Measurements from ENCODE around the gene CUEDC1. TPM values are rescaled to one million over a fixed set of nuclear protein-coding genes. Genes with fewer than 3 reads are reported as not detected.
A peak's percentile ranks its signal among the peaks of the same experiment; 100 is the strongest.

Gene CUEDC1
- total RNA-seq, 1 donor from 2014 or later: 24.6 TPM

GRCh38 chr17:57986841-57987580, 31.8 kb upstream of the CUEDC1 start:
- Histone ChIP-seq H3K36me3 (ENCODE audit: control insufficient read depth, insufficient read depth, low read length) (no peaks in the 10 kb centered on the region), H3K4me3 (ENCODE audit: low read depth, low read length) (peak overlapping the region; percentile 95), H3K27me3 (ENCODE audit: control insufficient read depth, insufficient read depth, low read length) (no peaks in the 10 kb centered on the region)
- TF ChIP-seq, protein P1, sequence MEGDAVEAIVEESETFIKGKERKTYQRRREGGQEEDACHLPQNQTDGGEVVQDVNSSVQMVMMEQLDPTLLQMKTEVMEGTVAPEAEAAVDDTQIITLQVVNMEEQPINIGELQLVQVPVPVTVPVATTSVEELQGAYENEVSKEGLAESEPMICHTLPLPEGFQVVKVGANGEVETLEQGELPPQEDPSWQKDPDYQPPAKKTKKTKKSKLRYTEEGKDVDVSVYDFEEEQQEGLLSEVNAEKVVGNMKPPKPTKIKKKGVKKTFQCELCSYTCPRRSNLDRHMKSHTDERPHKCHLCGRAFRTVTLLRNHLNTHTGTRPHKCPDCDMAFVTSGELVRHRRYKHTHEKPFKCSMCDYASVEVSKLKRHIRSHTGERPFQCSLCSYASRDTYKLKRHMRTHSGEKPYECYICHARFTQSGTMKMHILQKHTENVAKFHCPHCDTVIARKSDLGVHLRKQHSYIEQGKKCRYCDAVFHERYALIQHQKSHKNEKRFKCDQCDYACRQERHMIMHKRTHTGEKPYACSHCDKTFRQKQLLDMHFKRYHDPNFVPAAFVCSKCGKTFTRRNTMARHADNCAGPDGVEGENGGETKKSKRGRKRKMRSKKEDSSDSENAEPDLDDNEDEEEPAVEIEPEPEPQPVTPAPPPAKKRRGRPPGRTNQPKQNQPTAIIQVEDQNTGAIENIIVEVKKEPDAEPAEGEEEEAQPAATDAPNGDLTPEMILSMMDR (IDR thresholded peaks at IDR 0.05; ENCODE audit: insufficient read depth, low read length, poor library complexity, severe bottlenecking): no peak
- peak; percentile 54 for DNase-seq (ENCODE audit: low read depth)

GRCh38 chr17:57985675-57985974, 30.4 kb upstream of the CUEDC1 start:
- no peaks in the 10 kb centered on the region for H3K36me3 ChIP-seq (ENCODE audit: control insufficient read depth, insufficient read depth, low read length)
- H3K4me3 ChIP-seq (ENCODE audit: low read depth, low read length): peak overlapping the region; percentile 22
- TF ChIP-seq, protein P1 (IDR thresholded peaks at IDR 0.05; ENCODE audit: insufficient read depth, low read length, poor library complexity, severe bottlenecking): no peak
- H3K27me3 ChIP-seq (ENCODE audit: control insufficient read depth, insufficient read depth, low read length): no peaks in the 10 kb centered on the region
- no peak for DNase-seq (ENCODE audit: low read depth)

- H3K36me3 ChIP-seq (ENCODE audit: control insufficient read depth, insufficient read depth, low read length): no peaks in the 10 kb centered on the region
- no peak for DNase-seq (ENCODE audit: low read depth)
Measured at GRCh38 chr17:57984936-57985674, 29.9 kb upstream of the CUEDC1 start.

DNA sequence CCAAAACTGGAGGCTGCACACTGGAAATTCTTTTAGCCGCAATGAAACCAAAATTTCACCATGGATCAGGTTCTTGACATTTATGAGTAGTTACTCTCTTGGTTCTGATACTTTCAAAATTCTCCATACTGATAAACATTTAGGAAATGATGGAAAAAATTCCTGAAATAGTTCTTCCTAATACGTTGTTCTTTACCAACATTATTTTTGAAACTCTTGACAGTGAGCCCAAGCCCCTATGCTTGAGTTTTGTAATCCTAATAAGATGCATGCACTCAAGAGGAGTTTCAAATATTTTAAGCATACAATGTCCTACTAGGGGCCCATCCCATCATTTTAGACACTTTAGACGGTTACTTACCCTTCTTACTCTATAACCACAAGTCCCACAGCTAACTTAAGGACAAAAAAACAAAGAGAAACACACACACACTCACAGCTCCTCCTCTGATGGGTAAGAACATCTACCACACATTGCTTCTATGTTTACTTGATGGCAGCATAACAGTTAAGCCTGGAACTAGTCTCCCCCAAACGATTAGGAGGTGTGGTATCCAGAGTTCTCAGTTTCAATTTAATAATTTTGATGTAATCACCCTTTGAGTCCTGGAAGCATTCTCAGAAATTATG, 29.2 kb upstream of the CUEDC1 start:
- Histone ChIP-seq H3K4me3 (ENCODE audit: low read depth, low read length) (no peak overlapping the region), H3K36me3 (ENCODE audit: control insufficient read depth, insufficient read depth, low read length) (no peaks in the 10 kb centered on the region), H3K27me3 (ENCODE audit: control insufficient read depth, insufficient read depth, low read length) (no peaks in the 10 kb centered on the region)
- TF ChIP-seq, protein P1 (IDR thresholded peaks at IDR 0.05; ENCODE audit: insufficient read depth, low read length, poor library complexity, severe bottlenecking): no peak
- no peak for DNase-seq (ENCODE audit: low read depth)

More at GRCh38 chr17:57984936-57985674, 29.9 kb upstream of the CUEDC1 start:
- Histone ChIP-seq H3K4me3 (ENCODE audit: low read depth, low read length) (no peak overlapping the region), H3K27me3 (ENCODE audit: control insufficient read depth, insufficient read depth, low read length) (no peaks in the 10 kb centered on the region)
- TF ChIP-seq, protein P1 (IDR thresholded peaks at IDR 0.05; ENCODE audit: insufficient read depth, low read length, poor library complexity, severe bottlenecking): no peak

GRCh38 chr17:57983446-57983845, 28.2 kb upstream of the CUEDC1 start:
- Histone ChIP-seq H3K27me3 (ENCODE audit: control insufficient read depth, insufficient read depth, low read length) (no peaks in the 10 kb centered on the region), H3K36me3 (ENCODE audit: control insufficient read depth, insufficient read depth, low read length) (no peaks in the 10 kb centered on the region), H3K4me3 (ENCODE audit: low read depth, low read length) (no peak overlapping the region)
- TF ChIP-seq, protein P1 (IDR thresholded peaks at IDR 0.05; ENCODE audit: insufficient read depth, low read length, poor library complexity, severe bottlenecking): no peak
- no peak for DNase-seq (ENCODE audit: low read depth)

Data from kidney epithelial cell (primary cell).